Gastrocnemius medialis (tissue), 4 donors: ENCODE data around the gene C3orf70. TPM values are rescaled to one million over a fixed set of nuclear protein-coding genes. Genes with fewer than 3 reads are reported as not detected.

Source experiments
- ATAC-seq, 2 donors: fragments of 150-250 bp; one replicate each; pipeline ENCODE4 v1.9.1; 2016
- DNase-seq, 2 donors: peaks; one replicate each; pipeline ENCODE4 v3.0.0-alpha.2; 2019
- H3K27ac ChIP-seq, 4 donors: fragments of 200-600 bp; sonication (generic); 1 replicate in 1 of 4; 2 replicates in 3 of 4; pipeline ENCODE4 v1.5.1; 2016 to 2018; ENCODE audit warnings: mild to moderate bottlenecking in 2 of 4, moderate library complexity in 1 of 4
- H3K27me3 ChIP-seq, 3 donors: fragments of 200-600 bp; sonication (generic) in 2 of 3; 1 replicate in 1 of 3; 2 replicates in 2 of 3; pipeline versions ENCODE4 v1.5.1 to v1.6.0; 2016 to 2019; ENCODE audit warnings: mild to moderate bottlenecking in 1 of 3, moderate library complexity in 1 of 3
- H3K36me3 ChIP-seq, 2 donors: fragments of 200-600 bp; sonication (generic) in 1 of 2; one replicate each; pipeline ENCODE4 v1.5.1; 2017 to 2018
- H3K4me1 ChIP-seq, 2 donors: fragments of 200-600 bp; sonication (generic) in 1 of 2; one replicate each; pipeline ENCODE4 v1.5.1; 2016 to 2017; ENCODE audit warnings: mild to moderate bottlenecking in 2 of 2
- H3K4me3 ChIP-seq, 4 donors: fragments of 200-600 bp; sonication (generic) in 3 of 4; 1 replicate in 1 of 4; 2 replicates in 3 of 4; pipeline ENCODE4 v1.5.1; 2016 to 2019; ENCODE audit warnings: mild to moderate bottlenecking in 2 of 4
- H3K9me3 ChIP-seq, 3 donors: fragments of 200-600 bp; sonication (generic) in 2 of 3; 1 replicate in 1 of 3; 2 replicates in 2 of 3; pipeline ENCODE4 v1.5.1; 2016 to 2019
- POLR2A ChIP-seq, 2 donors: fragments of 450-650 bp; IDR thresholded peaks; one replicate each; pipeline ENCODE4 v1.6.1; 2017; ENCODE audit warnings: antibody characterized with exemption in 2 of 2, mild to moderate bottlenecking in 2 of 2, moderate library complexity in 2 of 2
- in situ Hi-C, 4 donors: fragments of 200-750 bp; cut with MboI; loops; one replicate each; pipeline versions ENCODE4 v1.15.0 to v1.8.0; 2017; ENCODE audit warnings: low sequenced_read_pairs in 4 of 4
- intact Hi-C: fragments of 100-400 bp; cut with DNase I; formaldehyde crosslinking; loops from one replicate; pipeline ENCODE4 v1.15.1; 2023; ENCODE audit warnings: low total_unique reads
- total RNA-seq, 4 donors: library from RNA; depleted of rRNA; stranded (reverse); fragments of >200 nt; gene quantifications; one replicate each; pipeline versions ENCODE4 v1.1.0 to v1.2.3, GENCODE V29; 2016
- TF ChIP-seq, protein P1 (sequence below), 5 experiments: fragments of 450-650 bp in 3 of 5; fragments of 200-600 bp in 2 of 5; sonication (generic) in 2 of 5; IDR thresholded peaks in 4 of 5; conservative IDR thresholded peaks in 1 of 5; 1 replicate in 4 of 5; 2 replicates in 1 of 5; pipeline ENCODE4 v1.5.1; 2016 to 2019; ENCODE audit warnings: antibody characterized with exemption in 5 of 5, mild to moderate bottlenecking in 3 of 5, moderate library complexity in 3 of 5

Gene C3orf70
- total RNA-seq, 4 donors from 2014 or later, result 0.42 to 1.1 (median 0.59) TPM

DNA sequence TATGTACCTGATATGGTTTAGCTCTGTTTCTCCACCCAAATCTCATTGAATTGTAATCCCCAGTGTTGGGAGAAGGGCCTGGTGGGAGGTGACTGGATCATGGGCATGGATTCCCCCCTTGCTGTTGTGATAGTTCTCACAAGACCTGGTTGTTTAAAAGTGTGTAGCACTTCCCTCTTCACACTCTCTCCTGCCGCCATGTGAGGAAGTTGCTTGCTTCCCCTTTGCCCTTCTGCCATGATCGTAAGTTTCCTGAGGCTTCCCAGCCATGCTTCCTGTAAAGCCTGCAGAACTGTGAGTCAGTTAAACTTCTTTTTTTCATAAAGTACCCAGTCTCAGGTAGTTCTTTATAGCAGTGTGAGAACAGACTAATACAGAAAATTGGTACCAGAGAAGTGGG is 93.1 kb downstream of the C3orf70 start:
- H3K36me3 ChIP-seq, result peaks cover 1 to 8% of the 10 kb centered on the region in 2 donors
- no peak overlapping the region for H3K27ac ChIP-seq
- ATAC-seq (no peak), DNase-seq (peak in 1 of 2 donors; percentile 24)
- no peaks in the 10 kb centered on the region for H3K4me1 ChIP-seq
- no peak overlapping the region for H3K4me3 ChIP-seq
- TF ChIP-seq, protein P1, sequence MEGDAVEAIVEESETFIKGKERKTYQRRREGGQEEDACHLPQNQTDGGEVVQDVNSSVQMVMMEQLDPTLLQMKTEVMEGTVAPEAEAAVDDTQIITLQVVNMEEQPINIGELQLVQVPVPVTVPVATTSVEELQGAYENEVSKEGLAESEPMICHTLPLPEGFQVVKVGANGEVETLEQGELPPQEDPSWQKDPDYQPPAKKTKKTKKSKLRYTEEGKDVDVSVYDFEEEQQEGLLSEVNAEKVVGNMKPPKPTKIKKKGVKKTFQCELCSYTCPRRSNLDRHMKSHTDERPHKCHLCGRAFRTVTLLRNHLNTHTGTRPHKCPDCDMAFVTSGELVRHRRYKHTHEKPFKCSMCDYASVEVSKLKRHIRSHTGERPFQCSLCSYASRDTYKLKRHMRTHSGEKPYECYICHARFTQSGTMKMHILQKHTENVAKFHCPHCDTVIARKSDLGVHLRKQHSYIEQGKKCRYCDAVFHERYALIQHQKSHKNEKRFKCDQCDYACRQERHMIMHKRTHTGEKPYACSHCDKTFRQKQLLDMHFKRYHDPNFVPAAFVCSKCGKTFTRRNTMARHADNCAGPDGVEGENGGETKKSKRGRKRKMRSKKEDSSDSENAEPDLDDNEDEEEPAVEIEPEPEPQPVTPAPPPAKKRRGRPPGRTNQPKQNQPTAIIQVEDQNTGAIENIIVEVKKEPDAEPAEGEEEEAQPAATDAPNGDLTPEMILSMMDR (IDR thresholded peaks at IDR 0.05 in 4 of 5, conservative IDR thresholded peaks at IDR 0.05 in 1 of 5), result no peak
- TF ChIP-seq POLR2A (IDR thresholded peaks at IDR 0.05), result no peak
- in situ Hi-C loops (no loop called here), intact Hi-C loops (no loop called here)
- no peaks in the 10 kb centered on the region for H3K9me3 ChIP-seq
- H3K27me3 ChIP-seq, result no peaks in the 10 kb centered on the region

DNA sequence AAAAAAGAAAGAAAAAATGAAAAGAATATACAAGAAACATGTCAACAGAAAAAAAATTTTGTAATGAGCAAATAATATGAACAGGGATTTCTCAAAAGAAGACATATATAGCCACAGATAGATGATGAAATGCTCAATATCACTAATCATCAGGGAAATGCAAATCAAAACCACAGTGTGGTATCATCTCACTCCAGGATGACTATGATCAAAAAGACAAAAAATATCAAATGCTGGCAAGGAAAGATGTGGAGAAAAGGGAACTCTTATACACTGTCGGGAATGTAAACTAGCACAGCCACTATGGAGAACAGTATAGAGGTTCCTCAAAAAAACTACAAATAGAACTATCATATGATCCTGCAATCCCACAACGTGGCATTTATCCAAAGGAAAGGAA is 94.1 kb downstream of the C3orf70 start:
- DNase-seq (no peak), ATAC-seq (peak in 1 of 2 donors; percentile 30)
- intact Hi-C loops, result no loop called here
- Histone ChIP-seq H3K9me3 (no peaks in the 10 kb centered on the region), H3K27me3 (no peaks in the 10 kb centered on the region), H3K4me3 (no peak overlapping the region), H3K4me1 (no peaks in the 10 kb centered on the region), H3K36me3 (peaks cover 5 to 18% of the 10 kb centered on the region in 2 donors), H3K27ac (no peak overlapping the region)
- TF ChIP-seq POLR2A (IDR thresholded peaks at IDR 0.05), result no peak
- TF ChIP-seq, protein P1 (IDR thresholded peaks at IDR 0.05 in 4 of 5, conservative IDR thresholded peaks at IDR 0.05 in 1 of 5), result no peak
- in situ Hi-C loops, result no loop called here

DNA sequence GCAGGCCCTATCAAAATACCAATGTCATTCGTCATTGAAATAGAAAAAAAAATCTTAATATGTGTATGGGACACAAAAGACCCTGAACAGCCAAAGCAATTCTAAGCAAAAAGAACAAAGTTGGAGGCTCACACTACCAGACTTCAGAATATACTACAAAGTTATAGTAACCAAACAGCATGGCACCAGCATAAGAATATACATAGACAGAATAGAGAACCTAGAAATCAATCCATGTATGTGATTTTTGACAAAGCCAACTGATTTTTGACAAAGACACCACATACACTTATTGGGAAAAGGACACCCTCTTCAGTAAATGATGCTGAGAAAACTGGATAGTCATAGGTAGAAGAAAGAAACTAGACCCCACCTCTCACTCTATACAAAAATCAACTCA is 95.0 kb downstream of the C3orf70 start:
- H3K4me3 ChIP-seq, result peak overlapping the region in 1 of 4 donors; percentile 13
- ATAC-seq, result no peak
- TF ChIP-seq, protein P1 (IDR thresholded peaks at IDR 0.05 in 4 of 5, conservative IDR thresholded peaks at IDR 0.05 in 1 of 5), result no peak
- no peak for TF ChIP-seq POLR2A (IDR thresholded peaks at IDR 0.05)

DNA sequence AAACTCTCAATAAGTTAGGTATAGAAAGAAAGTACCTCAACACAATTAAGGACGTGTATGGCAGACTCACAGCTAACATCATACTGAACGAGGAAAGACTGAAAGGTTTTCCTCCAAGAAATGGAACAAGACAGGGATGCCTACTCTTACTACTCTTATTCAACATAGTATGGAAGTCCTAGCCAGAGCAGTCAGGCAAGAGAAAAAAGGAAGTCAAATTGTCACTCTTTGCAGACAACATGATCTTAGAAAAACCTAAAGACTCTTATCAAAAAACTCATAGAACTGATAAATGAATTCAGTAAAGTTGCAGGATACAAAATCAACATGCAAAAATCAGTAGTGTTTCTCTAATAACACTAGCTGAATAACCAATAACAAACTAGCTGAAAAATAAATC is 96.0 kb downstream of the C3orf70 start:
- intact Hi-C loops, result no loop called here
- TF ChIP-seq, protein P1 (IDR thresholded peaks at IDR 0.05 in 4 of 5, conservative IDR thresholded peaks at IDR 0.05 in 1 of 5), result no peak
- TF ChIP-seq POLR2A (IDR thresholded peaks at IDR 0.05), result no peak
- Histone ChIP-seq H3K36me3 (peaks cover 5 to 37% of the 10 kb centered on the region in 2 donors), H3K9me3 (no peaks in the 10 kb centered on the region), H3K4me1 (no peaks in the 10 kb centered on the region), H3K27ac (no peak overlapping the region), H3K4me3 (no peak overlapping the region), H3K27me3 (no peaks in the 10 kb centered on the region)
- no peak for DNase-seq
- no peak for ATAC-seq
- in situ Hi-C loops, result no loop called here

More for the DNA sequence above, 95.0 kb downstream of the C3orf70 start:
- Histone ChIP-seq H3K27ac (no peak overlapping the region), H3K4me1 (no peaks in the 10 kb centered on the region), H3K36me3 (peaks cover 5 to 28% of the 10 kb centered on the region in 2 donors), H3K9me3 (no peaks in the 10 kb centered on the region), H3K27me3 (no peaks in the 10 kb centered on the region)
- in situ Hi-C loops (no loop called here), intact Hi-C loops (no loop called here)
- no peak for DNase-seq

DNA sequence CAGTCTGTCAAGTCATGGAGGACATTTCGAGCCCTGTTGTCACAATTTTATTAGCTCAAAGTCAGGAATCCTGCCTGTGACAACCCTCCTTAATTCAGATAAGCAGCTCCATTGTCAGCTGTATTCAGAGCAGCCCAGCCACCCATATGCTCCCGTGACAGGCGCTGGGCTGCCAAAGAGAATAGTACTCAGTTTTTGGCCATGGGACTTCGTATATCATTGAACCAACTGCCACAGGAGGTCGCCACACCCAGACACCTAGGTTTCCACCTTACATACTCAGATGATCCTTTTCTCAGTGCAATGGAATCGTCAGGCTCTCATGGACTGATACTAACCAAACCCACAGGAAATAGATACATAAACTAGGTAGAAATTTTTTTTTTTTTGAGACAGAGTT is 100.2 kb downstream of the C3orf70 start:
- Histone ChIP-seq H3K4me3 (no peak overlapping the region), H3K4me1 (no peaks in the 10 kb centered on the region), H3K27me3 (no peaks in the 10 kb centered on the region), H3K36me3 (peaks cover 5 to 77% of the 10 kb centered on the region in 2 donors), H3K9me3 (no peaks in the 10 kb centered on the region), H3K27ac (no peak overlapping the region)
- intact Hi-C loops, result no loop called here
- TF ChIP-seq POLR2A (IDR thresholded peaks at IDR 0.05), result no peak
- TF ChIP-seq, protein P1 (IDR thresholded peaks at IDR 0.05 in 4 of 5, conservative IDR thresholded peaks at IDR 0.05 in 1 of 5), result no peak
- DNase-seq (no peak), ATAC-seq (no peak)
- in situ Hi-C loops, result no loop called here
